HG03135 (cell line): ENCODE data around the gene DMXL1.
"Not testable (repeated sequence)": the region's sequence is repeated elsewhere in the genome, so short reads cannot be mapped to it uniquely, and the experiment has no call there.

Source experiments
- ATAC-seq: cut with Tn5 transposase; IDR thresholded peaks from one replicate; pipeline ENCODE4 v1.9.1; 2021; ENCODE audit warnings: mild to moderate bottlenecking, moderate library complexity; ENCODE audit not compliant: unreplicated experiment

Gene DMXL1

GRCh38 chr5:119200795-119201194 lies 129.9 kb downstream of the DMXL1 start:
- ATAC-seq = no peak

GRCh38 chr5:119207105-119207504 lies 136.2 kb downstream of the DMXL1 start:
- no peak for ATAC-seq

DNA sequence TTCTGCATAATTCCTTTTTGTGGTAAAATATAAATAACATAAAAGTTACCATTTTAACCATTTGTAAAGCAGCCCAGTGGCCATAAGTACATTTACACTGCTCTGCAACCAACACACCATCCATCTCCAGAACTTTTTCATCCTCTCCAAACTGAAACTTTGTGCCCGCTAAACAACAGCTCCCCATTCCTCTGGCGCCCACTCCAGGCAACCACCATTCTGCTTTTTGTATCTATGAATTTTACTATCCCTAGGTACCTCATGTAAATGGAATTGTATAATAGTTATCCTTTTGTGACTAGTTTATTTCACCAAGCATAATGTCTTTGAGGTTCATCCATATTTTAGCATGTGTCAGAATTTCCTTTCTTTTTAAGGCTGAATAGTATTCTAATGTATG lies 141.1 kb downstream of the DMXL1 start:
- no peak for ATAC-seq

- no peak for ATAC-seq
Measured at GRCh38 chr5:119212676-119213075, 141.8 kb downstream of the DMXL1 start.

DNA sequence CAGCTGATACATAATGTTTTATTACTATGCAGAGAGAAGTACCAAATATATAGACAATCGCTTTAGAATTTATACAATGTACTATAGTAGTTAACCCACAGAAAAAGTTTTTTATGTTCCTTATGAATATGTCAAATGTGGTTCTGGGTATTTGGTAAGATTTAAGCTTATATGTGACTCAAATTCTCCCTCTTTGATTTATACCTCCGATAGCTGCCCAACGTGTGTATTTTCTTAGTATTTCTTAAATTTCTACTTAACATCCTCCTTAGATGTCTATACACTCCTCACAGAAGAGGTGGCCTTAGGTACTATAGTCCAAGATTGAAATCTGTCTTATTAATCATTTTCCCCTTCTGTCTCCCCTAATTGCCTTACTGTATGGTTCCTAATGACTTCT lies 146.3 kb downstream of the DMXL1 start:
- ATAC-seq = no peak

GRCh38 chr5:119218830-119219782 lies 148.2 kb downstream of the DMXL1 start:
- no peak for ATAC-seq

DNA sequence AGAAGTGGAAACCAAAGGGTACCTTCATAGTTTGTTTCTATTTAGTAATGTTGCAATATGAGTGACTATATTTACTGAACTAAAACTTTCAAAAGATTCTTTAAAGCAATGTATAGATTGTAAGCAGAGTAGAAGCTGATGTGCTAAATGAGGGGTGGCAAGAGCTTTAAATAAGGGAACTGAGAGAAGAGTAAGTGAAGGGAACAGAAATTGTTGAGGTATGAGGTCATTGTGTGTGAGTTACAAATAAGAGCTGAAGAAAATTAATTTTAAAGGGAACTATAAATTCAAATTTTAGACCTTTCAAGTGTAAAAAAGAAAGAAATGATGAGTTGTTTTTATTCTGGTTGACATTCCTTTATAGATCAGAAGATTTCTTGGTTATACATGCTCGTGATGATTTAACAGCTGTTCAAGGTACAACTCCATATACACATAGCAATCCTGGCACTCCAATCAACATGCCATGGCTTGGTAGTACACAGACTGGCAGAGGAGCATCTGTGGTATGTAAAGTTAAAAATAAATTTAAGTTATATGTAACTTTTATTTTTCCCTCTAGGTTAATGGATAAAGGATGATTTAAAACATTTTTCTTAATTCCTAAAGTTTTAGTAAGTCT lies 149.8 kb downstream of the DMXL1 start:
- ATAC-seq = peak; percentile 76

- ATAC-seq = no peak
Measured at GRCh38 chr5:119221330-119221729, 150.4 kb downstream of the DMXL1 start.

DNA sequence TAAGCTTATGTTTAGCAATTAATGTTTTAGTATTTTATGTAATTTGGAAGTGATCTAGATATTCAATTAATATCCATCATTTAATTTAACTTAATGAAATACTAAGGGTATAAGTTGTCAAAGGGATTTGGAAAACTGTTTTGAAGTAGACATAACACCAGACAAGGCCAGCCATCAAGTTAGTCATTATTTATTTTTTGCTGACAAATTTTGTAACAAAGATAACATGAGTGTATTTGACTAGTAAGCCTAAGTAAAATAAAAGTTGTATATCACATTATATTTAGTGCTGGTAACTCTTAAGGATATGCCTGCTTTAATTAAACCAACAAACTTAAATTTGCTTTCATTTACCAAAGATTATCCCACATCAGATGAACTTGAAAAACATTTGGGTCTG lies 159.1 kb downstream of the DMXL1 start:
- ATAC-seq = no peak

DNA sequence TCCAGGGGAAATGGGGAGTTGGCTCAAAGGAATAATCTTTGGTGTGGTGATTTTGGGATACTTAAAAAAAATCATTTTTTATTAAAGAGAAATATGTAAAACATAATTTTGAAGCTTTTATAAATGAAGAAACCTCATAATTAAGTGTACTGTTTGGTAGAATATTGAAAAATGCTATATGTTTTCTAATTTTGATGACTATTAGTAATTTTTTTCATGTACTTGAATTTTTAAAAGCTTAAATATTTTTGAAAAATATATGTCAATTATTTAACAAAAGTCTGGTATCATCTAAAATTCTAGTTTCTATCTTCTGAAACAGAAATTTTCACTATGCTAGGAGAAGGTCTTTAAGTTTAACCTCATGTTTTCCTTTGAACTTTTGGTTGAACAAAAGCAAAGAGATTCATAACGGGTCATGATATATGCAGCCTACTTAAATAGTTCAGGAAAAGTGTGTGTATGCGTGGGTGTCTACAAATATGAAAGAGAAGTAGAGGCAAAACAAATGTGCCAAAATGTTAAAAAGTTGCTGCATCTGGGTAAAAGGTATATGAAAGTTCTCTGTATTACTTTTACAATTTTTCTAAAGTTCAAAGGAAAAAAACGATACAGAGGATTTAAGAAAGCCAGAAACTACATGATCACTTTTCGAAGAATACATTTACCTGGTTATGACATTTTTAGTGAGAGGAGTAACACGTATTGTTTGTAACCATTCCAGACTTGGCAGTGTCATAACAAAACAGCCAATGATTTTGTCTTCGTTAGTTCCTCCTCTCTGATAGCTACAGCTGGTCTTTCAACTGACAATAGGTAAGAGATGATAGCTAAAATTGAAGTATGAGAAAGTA lies 167.6 kb downstream of the DMXL1 start:
- ATAC-seq = no peak

DNA sequence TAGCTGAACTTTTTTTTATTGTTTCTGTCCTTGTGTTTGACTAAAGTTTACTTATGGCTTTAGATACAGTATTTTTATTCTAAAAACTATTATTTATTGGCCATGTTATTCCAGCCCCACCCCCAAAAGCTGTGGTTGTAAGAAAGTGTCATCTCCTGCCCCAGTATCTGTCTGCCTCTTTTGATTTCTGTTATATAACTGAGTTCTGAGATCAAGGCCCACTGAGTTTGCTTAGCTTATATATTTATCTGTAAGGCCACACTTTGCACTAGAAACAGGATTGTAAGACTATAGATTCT lies 168.2 kb downstream of the DMXL1 start:
- ATAC-seq = no peak

DNA sequence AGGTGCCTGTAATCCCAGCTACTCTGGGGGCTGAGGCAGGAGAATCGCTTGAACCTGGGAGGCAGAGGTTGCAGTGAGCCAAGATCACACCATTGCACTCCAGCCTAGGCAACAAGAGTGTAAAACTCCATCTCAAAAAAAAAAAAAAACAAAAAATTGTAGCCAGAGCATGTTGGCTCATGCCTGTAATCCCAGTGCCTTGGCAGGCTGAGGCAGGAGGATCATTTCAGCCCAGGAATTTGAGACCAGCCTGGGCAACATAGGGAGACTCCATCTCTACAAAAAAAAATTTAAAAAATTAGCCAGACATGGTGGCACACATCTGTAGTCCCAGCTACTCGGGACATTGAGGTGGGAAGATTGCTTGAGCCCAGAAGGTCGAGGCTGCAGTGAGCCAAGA lies 168.9 kb downstream of the DMXL1 start:
- not testable (repeated sequence) for ATAC-seq

- ATAC-seq = no peak
Measured at GRCh38 chr5:119243888-119244287, 173.0 kb downstream of the DMXL1 start.

DNA sequence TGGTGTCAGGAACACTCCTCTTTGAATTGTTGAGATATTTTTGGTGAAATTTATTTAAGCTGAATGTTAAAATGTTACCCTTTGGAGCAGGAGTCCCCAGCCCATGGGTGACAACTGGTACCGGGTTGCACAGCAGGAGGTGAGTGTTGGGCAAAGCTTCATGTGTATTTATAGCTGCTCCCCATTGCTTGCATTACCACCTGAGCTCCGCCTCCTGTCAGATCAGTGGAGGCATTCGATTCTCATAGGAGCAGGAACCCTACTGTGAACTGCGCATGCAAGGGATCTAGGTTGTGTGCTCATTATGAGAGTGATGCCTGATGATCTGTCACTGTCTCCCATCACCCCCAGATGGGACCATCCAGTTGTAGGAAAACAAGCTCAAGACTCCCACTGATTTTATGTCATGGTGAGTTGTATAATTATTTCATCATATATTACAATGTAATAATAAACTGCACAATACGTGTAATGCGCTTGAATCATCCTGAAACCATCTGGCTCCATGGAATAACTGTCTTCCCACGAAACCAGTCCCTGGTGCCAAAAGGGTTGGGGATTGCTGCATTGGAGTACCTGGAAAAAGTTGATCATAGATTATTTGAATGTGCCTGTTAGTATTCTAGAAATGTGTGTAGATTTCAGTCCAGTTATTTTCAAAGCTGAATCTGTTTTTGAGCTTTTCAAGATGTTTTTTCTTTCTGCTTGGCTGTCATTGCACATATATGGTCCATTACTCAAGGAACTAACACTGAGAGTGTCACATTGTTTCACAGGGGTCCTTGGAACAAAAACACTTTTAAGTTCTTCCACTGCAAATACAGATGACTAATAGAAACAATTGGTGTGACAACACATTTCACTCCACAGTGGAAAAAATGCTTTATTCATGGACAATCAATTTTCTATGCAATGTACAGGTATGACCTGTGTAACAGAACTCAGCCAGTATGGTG lies 180.3 kb downstream of the DMXL1 start:
- no peak for ATAC-seq

- no peak for ATAC-seq
Measured at GRCh38 chr5:119255571-119256356, 184.9 kb downstream of the DMXL1 start.

- ATAC-seq = no peak
Measured at GRCh38 chr5:119257613-119258012, 186.7 kb downstream of the DMXL1 start.

DNA sequence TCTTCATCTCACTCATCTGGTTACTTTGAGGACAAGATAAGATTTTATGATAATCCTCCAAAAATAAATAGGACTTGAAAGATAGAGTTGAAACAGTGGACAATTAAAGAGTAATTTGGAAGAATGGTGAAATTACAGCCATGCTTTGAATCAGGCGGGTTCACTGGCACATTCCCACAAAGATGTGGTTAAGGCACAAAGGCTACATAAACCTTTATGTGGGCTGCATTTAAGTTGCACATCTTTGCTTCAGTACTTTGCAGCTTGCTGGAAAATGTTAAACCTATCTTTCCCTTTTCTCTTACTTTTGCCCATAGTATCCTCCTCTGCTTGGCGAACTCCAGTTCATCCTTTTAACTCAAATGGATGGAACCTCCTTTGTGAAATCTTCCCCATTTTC lies 192.8 kb downstream of the DMXL1 start:
- no peak for ATAC-seq

DNA sequence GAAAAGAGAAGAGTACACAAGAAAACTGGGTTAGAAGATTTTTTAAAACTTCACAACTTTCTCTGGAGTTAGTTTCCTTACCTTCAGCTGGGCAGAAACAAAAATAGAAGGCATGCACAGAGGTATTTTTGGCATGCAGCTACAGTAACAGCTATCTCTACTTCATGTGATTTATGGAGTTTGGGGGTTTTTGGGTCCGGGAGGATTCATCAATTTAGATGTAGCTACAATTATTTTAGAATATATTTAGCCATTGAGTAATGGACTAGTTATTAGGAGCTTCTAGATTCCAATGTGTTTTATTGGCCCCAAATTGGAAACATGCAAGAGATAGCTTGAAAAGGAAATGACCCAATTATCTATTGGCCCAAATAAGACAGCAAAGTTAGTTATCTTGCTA lies 193.3 kb downstream of the DMXL1 start:
- ATAC-seq = no peak

- peak; percentile 83 for ATAC-seq
Measured at GRCh38 chr5:119267958-119268386, 197.1 kb downstream of the DMXL1 start.
